Stimulated activated CD8-positive, alpha-beta memory T cell treated with anti-CD3 and anti-CD28 coated beads, Interleukin-7, amount 100 ng/mL, for 4 hours (primary cell): ENCODE results near the gene RNF212.

ENCODE experiments used
- DNase-seq, 2 donors: peaks; one replicate each; pipeline ENCODE4 v3.0.0-alpha.2; 2020; ENCODE audit warnings: low read depth in 2 of 2

Gene RNF212

GRCh38 chr4:1036095-1036494, 77.3 kb downstream of the RNF212 start:
- DNase-seq, result no peak

GRCh38 chr4:1035510-1035909, 77.9 kb downstream of the RNF212 start:
- DNase-seq, result no peak

GRCh38 chr4:1033840-1034551, 79.4 kb downstream of the RNF212 start:
- DNase-seq, result no peak

GRCh38 chr4:1032861-1033260, 80.5 kb downstream of the RNF212 start:
- DNase-seq, result no peak

- no peak for DNase-seq
Measured at GRCh38 chr4:1031956-1032795, 81.2 kb downstream of the RNF212 start.

GRCh38 chr4:1031346-1031745, 82.0 kb downstream of the RNF212 start:
- no peak for DNase-seq

- no peak for DNase-seq
Measured at GRCh38 chr4:1030559-1030958, 82.8 kb downstream of the RNF212 start.

GRCh38 chr4:1030031-1030430, 83.3 kb downstream of the RNF212 start:
- no peak for DNase-seq

GRCh38 chr4:1029529-1029928, 83.8 kb downstream of the RNF212 start:
- no peak for DNase-seq

- no peak for DNase-seq
Measured at GRCh38 chr4:1028574-1029220, 84.7 kb downstream of the RNF212 start.

- no peak for DNase-seq
Measured at GRCh38 chr4:1027915-1028238, 85.5 kb downstream of the RNF212 start.

GRCh38 chr4:1027219-1027914, 86.0 kb downstream of the RNF212 start:
- DNase-seq, result no peak

- no peak for DNase-seq
Measured at GRCh38 chr4:1026115-1026514, 87.2 kb downstream of the RNF212 start.

GRCh38 chr4:1024882-1025545, 88.3 kb downstream of the RNF212 start:
- no peak for DNase-seq

GRCh38 chr4:1023895-1024740, 89.2 kb downstream of the RNF212 start:
- no peak for DNase-seq

GRCh38 chr4:1023075-1023640, 90.2 kb downstream of the RNF212 start:
- no peak for DNase-seq

- no peak for DNase-seq
Measured at GRCh38 chr4:1022739-1023066, 90.7 kb downstream of the RNF212 start.

- DNase-seq, result no peak
Measured at GRCh38 chr4:1022051-1022738, 91.2 kb downstream of the RNF212 start.
